Neural progenitor cell (in vitro differentiated cells): Measurements from ENCODE around the gene HYDIN.

Experiments used
- CTCF ChIP-seq: fragments of 200-600 bp; sonication (generic); IDR thresholded peaks from 2 replicates; pipeline ENCODE4 v1.5.1; 2017; ENCODE audit warnings: antibody characterized with exemption, mild to moderate bottlenecking
- EZH2 ChIP-seq: fragments of 200-600 bp; sonication (generic); IDR thresholded peaks from 2 replicates; pipeline ENCODE4 v1.6.1; 2017; ENCODE audit warnings: antibody characterized with exemption, mild to moderate bottlenecking, moderate library complexity

DNA sequence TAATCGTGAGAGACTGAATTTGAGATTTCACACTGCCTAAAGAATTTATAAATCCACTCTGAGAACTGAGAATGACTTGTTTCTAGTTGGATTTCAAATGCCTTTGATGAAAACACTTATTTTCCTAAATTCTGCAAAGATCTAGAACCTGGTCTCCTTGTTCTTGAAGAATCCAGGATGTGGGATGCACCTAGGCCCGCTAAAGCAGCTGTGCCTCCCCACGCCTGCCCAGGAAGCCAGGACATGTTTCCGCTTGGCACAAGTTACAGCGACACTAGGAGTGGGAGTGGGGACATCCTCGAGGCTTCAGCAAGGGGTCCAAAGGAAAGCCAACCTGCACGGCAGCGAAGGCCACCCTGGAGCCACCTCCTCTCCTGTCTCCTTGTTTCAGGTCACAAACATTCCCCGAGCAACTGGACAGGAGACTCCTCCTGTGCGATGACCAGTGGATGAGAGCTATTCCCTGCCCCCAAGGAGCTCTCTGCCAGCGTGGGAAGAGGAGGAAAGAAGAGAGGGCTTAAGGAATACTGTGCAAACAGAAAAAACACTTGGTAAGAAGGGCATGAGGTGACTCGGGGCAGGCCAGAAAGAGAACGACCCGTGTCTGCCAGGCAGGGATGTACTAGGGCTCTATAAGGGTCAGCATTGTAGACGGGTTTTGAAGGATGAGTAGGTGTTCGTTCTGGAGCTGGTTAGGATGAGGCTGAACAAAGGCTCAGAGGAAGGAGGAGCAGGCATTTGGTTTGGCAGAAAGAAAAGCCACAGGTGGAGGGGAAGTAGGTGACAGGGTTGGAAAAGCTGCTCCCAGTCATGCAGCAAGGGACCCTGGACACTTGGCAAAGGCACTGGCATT is 440.7 kb downstream of the HYDIN start:
- TF ChIP-seq CTCF (no peak), EZH2 (no peak)
